H1 (cell line): ENCODE measurements around the gene SRSF6. TPM values are rescaled to one million over a fixed set of nuclear protein-coding genes. Genes with fewer than 3 reads are reported as not detected.

Experiments
- CTCF ChIA-PET: fragments of 300-600 bp; sonication (Branson Sonifier 250); formaldehyde crosslinking; loops from one replicate; lab custom pipeline; 2021; ENCODE audit not compliant: partially characterized antibody; lab: Charles Lee
- POLR2A ChIA-PET: fragments of 300-600 bp; sonication (Branson Sonifier 250); formaldehyde crosslinking; loops from one replicate; lab custom pipeline; 2021; ENCODE audit warnings: inconsistent platforms; ENCODE audit not compliant: partially characterized antibody; lab: Charles Lee
- DNase-seq, 2 experiments: peaks; one replicate each; pipeline versions ENCODE4 v3.0.0 to v3.0.0-alpha.2; 2010 to 2022; ENCODE audit warnings: low spot score in 2 of 2, low read depth in 1 of 2, mixed read lengths in 1 of 2
- FAIRE-seq: peaks from 2 replicates; lab custom pipeline; 2011; peaks lifted over from hg19 to GRCh38; lab: Jason Lieb, UNC
- H2AFZ ChIP-seq: 2 replicates; pipeline ENCODE4 v1.8.1; 2012; ENCODE audit warnings: low read length, inconsistent platforms
- H2AK5ac ChIP-seq: 2 replicates; pipeline ENCODE4 v1.6.1; 2013; ENCODE audit warnings: low read depth, low read length
- H2BK120ac ChIP-seq: replicated peaks from 2 replicates; pipeline ENCODE3; 2013; ENCODE audit warnings: low read depth, low read length, inconsistent platforms
- H2BK12ac ChIP-seq: 2 replicates; pipeline ENCODE4 v1.6.1; 2013; ENCODE audit warnings: low read depth, low read length
- H2BK15ac ChIP-seq: 2 replicates; pipeline ENCODE4 v1.6.1; 2013; ENCODE audit warnings: low read length
- H2BK20ac ChIP-seq: 2 replicates; pipeline ENCODE4 v1.6.1; 2013; ENCODE audit warnings: low read length
- H2BK5ac ChIP-seq: 2 replicates; pipeline ENCODE4 v1.6.1; 2013; ENCODE audit warnings: low read depth, low read length
- H3K14ac ChIP-seq: 2 replicates; pipeline ENCODE4 v1.6.1; 2013; ENCODE audit warnings: inconsistent platforms; ENCODE audit not compliant: insufficient read length
- H3K18ac ChIP-seq: 2 replicates; pipeline ENCODE4 v1.6.1; 2013; ENCODE audit warnings: low read length; ENCODE audit errors: extremely low read depth
- H3K23ac ChIP-seq: 2 replicates; pipeline ENCODE4 v1.6.1; 2013; ENCODE audit warnings: inconsistent platforms; ENCODE audit not compliant: insufficient read length
- H3K23me2 ChIP-seq: 2 replicates; pipeline ENCODE4 v1.6.1; 2013; ENCODE audit warnings: low read depth, low read length
- H3K27ac ChIP-seq: 2 replicates; pipeline ENCODE4 v1.6.1; 2011; ENCODE audit warnings: low read depth, low read length, inconsistent platforms
- H3K27me3 ChIP-seq, 4 experiments: replicated peaks in 1 of 4; 1 replicate in 1 of 4; 2 replicates in 3 of 4; pipeline versions ENCODE4 v1.6.1 to v1.8.1; 2011 to 2013; ENCODE audit warnings: low read length in 3 of 4, mild to moderate bottlenecking in 3 of 4, inconsistent platforms in 2 of 4, mixed read lengths in 2 of 4, moderate library complexity in 1 of 4; ENCODE audit not compliant: control insufficient read depth in 3 of 4, insufficient read depth in 3 of 4; ENCODE audit errors: extremely low read depth in 1 of 4
- H3K36me3 ChIP-seq, 4 experiments: 2 replicates each; pipeline versions ENCODE4 v1.6.1 to v1.8.1; 2011 to 2013; ENCODE audit warnings: mild to moderate bottlenecking in 4 of 4, low read length in 3 of 4, moderate library complexity in 2 of 4, control low read depth in 1 of 4, inconsistent platforms in 1 of 4; ENCODE audit not compliant: insufficient read depth in 4 of 4, control insufficient read depth in 2 of 4
- H3K4ac ChIP-seq: replicated peaks from 2 replicates; pipeline ENCODE3; 2013; ENCODE audit warnings: low read length, low read depth, mixed read lengths, inconsistent platforms; ENCODE audit not compliant: insufficient read length
- H3K4me1 ChIP-seq, 4 experiments: replicated peaks in 1 of 4; 1 replicate in 1 of 4; 2 replicates in 3 of 4; pipeline versions ENCODE4 v1.6.1 to v1.8.1; 2011 to 2013; ENCODE audit warnings: low read length in 3 of 4, inconsistent platforms in 2 of 4, mixed read lengths in 1 of 4; ENCODE audit not compliant: insufficient read depth in 4 of 4, control insufficient read depth in 3 of 4
- H3K4me2 ChIP-seq, 2 experiments: 2 replicates each; pipeline versions ENCODE4 v1.6.1 to v1.8.1; 2011 to 2013; ENCODE audit warnings: low read depth in 2 of 2, low read length in 2 of 2, control low read depth in 1 of 2, inconsistent platforms in 1 of 2, mild to moderate bottlenecking in 1 of 2; ENCODE audit not compliant: insufficient read depth in 1 of 2
- H3K4me3 ChIP-seq, 4 experiments: fragments of 200-600, 300-600 bp in 1 of 4; sonication (generic), shearing (Covaris generic), sonication (Bioruptor Twin) in 1 of 4; 2 replicates each; pipeline versions ENCODE4 v1.5.1 to v1.8.1; 2011 to 2016; ENCODE audit warnings: low read length in 4 of 4, low read depth in 3 of 4, control low read depth in 2 of 4, inconsistent platforms in 2 of 4, mild to moderate bottlenecking in 2 of 4, mixed read lengths in 1 of 4, moderate library complexity in 1 of 4; ENCODE audit not compliant: insufficient read depth in 2 of 4; ENCODE audit errors: extremely low read depth in 1 of 4
- H3K56ac ChIP-seq: replicated peaks from 2 replicates; pipeline ENCODE3; 2013; ENCODE audit warnings: low read depth, mild to moderate bottlenecking, mixed read lengths, low read length, inconsistent platforms; ENCODE audit not compliant: insufficient read length
- H3K79me1 ChIP-seq: 2 replicates; pipeline ENCODE4 v1.6.1; 2013; ENCODE audit warnings: low read depth, low read length, control low read depth
- H3K79me2 ChIP-seq, 2 experiments: 2 replicates each; pipeline versions ENCODE4 v1.6.1 to v1.8.1; 2012 to 2013; ENCODE audit warnings: low read length in 2 of 2, mild to moderate bottlenecking in 2 of 2, inconsistent platforms in 1 of 2; ENCODE audit not compliant: insufficient read depth in 2 of 2, control insufficient read depth in 1 of 2
- H3K9ac ChIP-seq, 4 experiments: replicated peaks in 1 of 4; 1 replicate in 1 of 4; 2 replicates in 3 of 4; pipeline versions ENCODE4 v1.6.1 to v1.8.1; 2011 to 2013; ENCODE audit warnings: low read depth in 3 of 4, low read length in 3 of 4, control low read depth in 2 of 4, mild to moderate bottlenecking in 2 of 4, moderate library complexity in 2 of 4, inconsistent platforms in 1 of 4; ENCODE audit errors: extremely low read depth in 1 of 4
- H3K9me3 ChIP-seq, 2 experiments: 2 replicates each; pipeline versions ENCODE4 v1.6.1 to v1.8.1; 2012 to 2013; ENCODE audit warnings: mild to moderate bottlenecking in 2 of 2, moderate library complexity in 2 of 2, control low read depth in 1 of 2, inconsistent platforms in 1 of 2, low read depth in 1 of 2, low read length in 1 of 2, mixed read lengths in 1 of 2; ENCODE audit not compliant: insufficient read depth in 2 of 2
- H4K20me1 ChIP-seq, 2 experiments: replicated peaks in 1 of 2; 2 replicates each; pipeline versions ENCODE3 to v1.8.1; 2011 to 2013; ENCODE audit warnings: inconsistent platforms in 2 of 2, low read length in 2 of 2, mild to moderate bottlenecking in 1 of 2; ENCODE audit not compliant: insufficient read depth in 2 of 2, control insufficient read depth in 1 of 2
- H4K5ac ChIP-seq: 2 replicates; pipeline ENCODE4 v1.6.1; 2013; ENCODE audit warnings: low read length, low read depth, mixed read lengths, inconsistent platforms; ENCODE audit not compliant: insufficient read length
- H4K8ac ChIP-seq: 2 replicates; pipeline ENCODE4 v1.8.0; 2013; ENCODE audit warnings: mild to moderate bottlenecking, moderate library complexity, low read length, inconsistent platforms; ENCODE audit not compliant: insufficient read depth; ENCODE audit errors: extremely low read depth
- H4K91ac ChIP-seq: replicated peaks from 2 replicates; pipeline ENCODE3; 2013; ENCODE audit warnings: low read length, mixed read lengths, inconsistent platforms; ENCODE audit not compliant: insufficient read length
- EGR1 ChIP-seq: IDR thresholded peaks from 2 replicates; pipeline ENCODE4 v1.6.1; 2011; ENCODE audit warnings: low read depth, low read length, borderline replicate concordance
- JUND ChIP-seq: IDR thresholded peaks from 2 replicates; pipeline ENCODE4 v1.6.1; 2011; ENCODE audit warnings: mild to moderate bottlenecking, improper control_type of control experiment, low read length
- NANOG ChIP-seq: IDR thresholded peaks from 2 replicates; pipeline ENCODE4 v1.6.1; 2011; ENCODE audit warnings: low read length, low read depth, mild to moderate bottlenecking, inconsistent platforms; ENCODE audit not compliant: insufficient read depth, poor library complexity, severe bottlenecking
- TBP ChIP-seq: IDR thresholded peaks from 2 replicates; pipeline ENCODE4 v1.6.1; 2011; ENCODE audit warnings: low read depth, low read length, improper control_type of control experiment
- TCF12 ChIP-seq: IDR thresholded peaks from 2 replicates; pipeline ENCODE4 v1.6.1; 2011; ENCODE audit warnings: low read depth, mild to moderate bottlenecking, low read length
- WGBS, 2 experiments: shearing (Covaris generic) in 1 of 2; methylation state at CpG; one replicate each; pipeline versions ENCODE4 v1.1.6 to v1.1.7; 2013 to 2015; ENCODE audit warnings: low lambda C conversion rate in 2 of 2, mixed read lengths in 2 of 2, inconsistent platforms in 1 of 2, low coverage in 1 of 2, missing lambda C conversion rate in 1 of 2; ENCODE audit not compliant: insufficient replicate concordance in 2 of 2, insufficient coverage in 1 of 2, insufficient read length in 1 of 2; ENCODE audit errors: extremely low coverage in 1 of 2, missing lambda C conversion rate in 1 of 2; 5-methylcytosine and 5-hydroxymethylcytosine counted together
- polyA plus RNA-seq, 7 experiments: library from polyadenylated mRNA; depleted of rRNA in 3 of 7; stranded (reverse) in 5 of 7; unstranded in 2 of 7; fragments of >200 nt in 5 of 7; fragments of 200-250 nt in 2 of 7; gene quantifications; 1 replicate in 5 of 7; 2 replicates in 1 of 7; 4 replicates in 1 of 7; pipeline versions ENCODE4 v1.2.1 to v1.2.3, GENCODE V29; 2011 to 2013; ENCODE audit warnings: missing spikeins in 2 of 7, mixed read lengths in 2 of 7
- total RNA-seq: library from RNA; stranded (reverse); fragmentation: NEBNext Ultra II Directional; extraction: Animal tissue kit (Norgen Biotek cat#: 25700); gene quantifications from 2 replicates; pipeline ENCODE4 v1.2.1, GENCODE V29; 2021
- TF ChIP-seq, protein P1 (sequence below): IDR thresholded peaks from 2 replicates; pipeline ENCODE4 v1.6.1; 2012; ENCODE audit warnings: inconsistent platforms

The SRSF6 gene
- total and polyA plus RNA-seq, 2 of the 8 experiments (the other 6 are each of a cell fraction or from before 2014, with no cell fraction given), result 48.0 to 171 TPM

DNA sequence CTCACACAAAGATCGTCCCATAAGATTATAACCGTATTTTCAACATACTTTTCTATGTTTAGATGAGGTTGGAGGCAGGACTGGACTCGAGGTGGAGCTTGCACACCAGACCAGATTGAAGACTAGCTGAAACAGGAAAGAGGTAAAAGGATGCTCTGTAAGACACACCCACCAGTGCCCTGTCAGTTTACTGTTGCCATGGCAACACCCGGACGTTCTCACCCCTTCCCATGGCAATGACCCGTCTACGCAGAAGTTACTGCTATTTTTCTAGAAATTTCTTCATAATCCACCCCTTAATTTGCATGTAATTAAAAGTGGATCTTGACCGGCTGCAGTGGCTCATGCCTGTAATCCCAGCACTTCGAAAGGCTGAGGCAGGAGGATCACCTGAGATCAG, 13.6 kb upstream of the SRSF6 start:
- H3K27me3 ChIP-seq, result no peaks in the 10 kb centered on the region; a peak in 1 of 7 replicates
- no peak overlapping the region for H3K14ac ChIP-seq
- no peak overlapping the region for H2AK5ac ChIP-seq
- no peak overlapping the region for H4K5ac ChIP-seq
- WGBS, 2 experiments, result 82% methylated on average over 9 of the region's 9 CpGs; no CpG with 5 or more reads in 1 of the 2 experiments
- no peak overlapping the region for H2BK12ac ChIP-seq
- H3K79me2 ChIP-seq, result no peaks in the 10 kb centered on the region
- no peak overlapping the region for H3K4me2 ChIP-seq
- H2BK15ac ChIP-seq, result no peak overlapping the region
- H3K4ac ChIP-seq, result no peak overlapping the region
- H3K36me3 ChIP-seq, result no peaks in the 10 kb centered on the region
- H3K23ac ChIP-seq, result no peak overlapping the region
- CTCF ChIA-PET, result interaction anchor here (0.7 to 3.7 kb wide), 6 partner anchors 11 to 247 kb away, joined by 3 to 15 read pairs (median 6); no protein-coding TSS in a partner anchor
- H2BK20ac ChIP-seq, result no peak overlapping the region
- H3K4me3 ChIP-seq, result no peak overlapping the region
- FAIRE-seq (no peak), DNase-seq (no peak)
- no peak overlapping the region for H3K27ac ChIP-seq
- no peak overlapping the region for H2BK5ac ChIP-seq
- no peak overlapping the region for H2BK120ac ChIP-seq
- no peak overlapping the region for H3K9ac ChIP-seq
- H3K79me1 ChIP-seq, result no peaks in the 10 kb centered on the region
- no peaks in the 10 kb centered on the region for H4K20me1 ChIP-seq
- no peaks in the 10 kb centered on the region for H3K23me2 ChIP-seq
- H3K9me3 ChIP-seq, result no peaks in the 10 kb centered on the region
- POLR2A ChIA-PET, result interaction anchor here (5.1 kb wide), 1 partner anchor 12 kb away, joined by 58 read pairs; the partner anchor contains the start of gene SRSF6
- no peak overlapping the region for H2AFZ ChIP-seq
- H3K4me1 ChIP-seq, result no peaks in the 10 kb centered on the region
- H3K18ac ChIP-seq, result no peak overlapping the region
- no peak overlapping the region for H4K91ac ChIP-seq
- TF ChIP-seq NANOG (no peak), JUND (no peak), TCF12 (no peak), EGR1 (no peak), TBP (no peak)
- TF ChIP-seq, protein P1, sequence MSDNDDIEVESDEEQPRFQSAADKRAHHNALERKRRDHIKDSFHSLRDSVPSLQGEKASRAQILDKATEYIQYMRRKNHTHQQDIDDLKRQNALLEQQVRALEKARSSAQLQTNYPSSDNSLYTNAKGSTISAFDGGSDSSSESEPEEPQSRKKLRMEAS, result no peak
- no peak overlapping the region for H4K8ac ChIP-seq
- H3K56ac ChIP-seq, result no peak overlapping the region
